ENCODE data around the gene RNF182. TPM values are rescaled to one million over a fixed set of nuclear protein-coding genes. Genes with fewer than 3 reads are reported as not detected.
"Not testable (repeated sequence)": the region's sequence is repeated elsewhere in the genome, so short reads cannot be mapped to it uniquely, and the experiment has no call there.

RNF182 gene
- 4.1 to 5.1 TPM (median 4.2 TPM) in 3 replicates for total RNA-seq

GRCh38 chr6:13924949-13925881 lies at the start of gene RNF182:
Gene RNF182 (plus strand): TSS chr6:13924952. CDS start chr6:13977120, 52,168 bp downstream.
- no peaks in the 10 kb centered on the region for H3K36me3 Mint-ChIP-seq
- H3K4me3 Mint-ChIP-seq: peak within 1 kb of the TSS; percentile 77
- TF ChIP-seq CTCF (IDR thresholded peaks at IDR 0.05; ENCODE audit: unreplicated experiment): no peak
- H3K4me1 Mint-ChIP-seq: peaks cover 26% of the 10 kb centered on the region
- H3K27ac Mint-ChIP-seq: peak within 1 kb of the TSS; percentile 58
- H3K27me3 Mint-ChIP-seq (ENCODE audit: low read depth): peaks cover 52% of the 10 kb centered on the region
- DNase-seq (ENCODE audit: low spot score in 2 of 2, unreplicated experiment in 2 of 2): peak in 1 of 2 experiments; percentile 24
- no peaks in the 10 kb centered on the region for H3K9me3 Mint-ChIP-seq

- H3K27me3 Mint-ChIP-seq (ENCODE audit: low read depth): peaks cover 2% of the 10 kb centered on the region
- TF ChIP-seq CTCF (IDR thresholded peaks at IDR 0.05; ENCODE audit: unreplicated experiment): no peak
- peaks cover 35% of the 10 kb centered on the region for H3K4me1 Mint-ChIP-seq
- H3K9me3 Mint-ChIP-seq: peaks cover 14% of the 10 kb centered on the region
- peaks cover 2% of the 10 kb centered on the region for H3K36me3 Mint-ChIP-seq
- no peak for DNase-seq (ENCODE audit: low spot score in 2 of 2, unreplicated experiment in 2 of 2)
- no peak overlapping the region for H3K4me3 Mint-ChIP-seq
- no peak overlapping the region for H3K27ac Mint-ChIP-seq
Measured at GRCh38 chr6:13877051-13877450, 47.7 kb upstream of the RNF182 start.

- H3K27ac Mint-ChIP-seq; H3K27me3 Mint-ChIP-seq (ENCODE audit: low read depth); H3K4me3 Mint-ChIP-seq; DNase-seq (ENCODE audit: low spot score in 2 of 2, unreplicated experiment in 2 of 2); H3K36me3 Mint-ChIP-seq: not testable (repeated sequence)
- H3K4me1 Mint-ChIP-seq: peaks cover 20% of the 10 kb centered on the region
- H3K9me3 Mint-ChIP-seq: peaks cover 25% of the 10 kb centered on the region
Measured at GRCh38 chr6:13880061-13880663, 44.6 kb upstream of the RNF182 start.

- no peak for DNase-seq (ENCODE audit: low spot score in 2 of 2, unreplicated experiment in 2 of 2)
- no peak for TF ChIP-seq CTCF (IDR thresholded peaks at IDR 0.05; ENCODE audit: unreplicated experiment)
- Mint-ChIP-seq H3K27ac (no peak overlapping the region), H3K4me3 (no peak overlapping the region), H3K27me3 (ENCODE audit: low read depth) (no peaks in the 10 kb centered on the region), H3K4me1 (peaks cover 15% of the 10 kb centered on the region), H3K9me3 (peaks cover 25% of the 10 kb centered on the region), H3K36me3 (peaks cover 6% of the 10 kb centered on the region)
Measured at GRCh38 chr6:13881621-13882165, 43.1 kb upstream of the RNF182 start.

- no peak for DNase-seq (ENCODE audit: low spot score in 2 of 2, unreplicated experiment in 2 of 2)
- H3K4me1 Mint-ChIP-seq: peaks cover 15% of the 10 kb centered on the region
- H3K36me3 Mint-ChIP-seq: peaks cover 4% of the 10 kb centered on the region
- H3K27me3 Mint-ChIP-seq (ENCODE audit: low read depth): no peaks in the 10 kb centered on the region
- no peak for TF ChIP-seq CTCF (IDR thresholded peaks at IDR 0.05; ENCODE audit: unreplicated experiment)
- no peak overlapping the region for H3K4me3 Mint-ChIP-seq
- H3K27ac Mint-ChIP-seq: no peak overlapping the region
- peaks cover 10% of the 10 kb centered on the region for H3K9me3 Mint-ChIP-seq
Measured at GRCh38 chr6:13883966-13884365, 40.8 kb upstream of the RNF182 start.

GRCh38 chr6:13884397-13884796 lies 40.4 kb upstream of the RNF182 start:
- H3K27me3 Mint-ChIP-seq (ENCODE audit: low read depth): no peaks in the 10 kb centered on the region
- peaks cover 15% of the 10 kb centered on the region for H3K4me1 Mint-ChIP-seq
- H3K36me3 Mint-ChIP-seq: peaks cover 4% of the 10 kb centered on the region
- H3K9me3 Mint-ChIP-seq: peaks cover 10% of the 10 kb centered on the region
- DNase-seq (ENCODE audit: low spot score in 2 of 2, unreplicated experiment in 2 of 2): no peak
- no peak for TF ChIP-seq CTCF (IDR thresholded peaks at IDR 0.05; ENCODE audit: unreplicated experiment)
- H3K4me3 Mint-ChIP-seq: no peak overlapping the region
- H3K27ac Mint-ChIP-seq: no peak overlapping the region
